Measurements from ENCODE around the gene SLC22A17. TPM values are rescaled to one million over a fixed set of nuclear protein-coding genes. Genes with fewer than 3 reads are reported as not detected.
"Not testable (repeated sequence)": the region's sequence is repeated elsewhere in the genome, so short reads cannot be mapped to it uniquely, and the experiment has no call there.

Gene SLC22A17
- polyA plus RNA-seq, 4 donors = 50.8 to 79.6 (median 69.3) TPM

DNA sequence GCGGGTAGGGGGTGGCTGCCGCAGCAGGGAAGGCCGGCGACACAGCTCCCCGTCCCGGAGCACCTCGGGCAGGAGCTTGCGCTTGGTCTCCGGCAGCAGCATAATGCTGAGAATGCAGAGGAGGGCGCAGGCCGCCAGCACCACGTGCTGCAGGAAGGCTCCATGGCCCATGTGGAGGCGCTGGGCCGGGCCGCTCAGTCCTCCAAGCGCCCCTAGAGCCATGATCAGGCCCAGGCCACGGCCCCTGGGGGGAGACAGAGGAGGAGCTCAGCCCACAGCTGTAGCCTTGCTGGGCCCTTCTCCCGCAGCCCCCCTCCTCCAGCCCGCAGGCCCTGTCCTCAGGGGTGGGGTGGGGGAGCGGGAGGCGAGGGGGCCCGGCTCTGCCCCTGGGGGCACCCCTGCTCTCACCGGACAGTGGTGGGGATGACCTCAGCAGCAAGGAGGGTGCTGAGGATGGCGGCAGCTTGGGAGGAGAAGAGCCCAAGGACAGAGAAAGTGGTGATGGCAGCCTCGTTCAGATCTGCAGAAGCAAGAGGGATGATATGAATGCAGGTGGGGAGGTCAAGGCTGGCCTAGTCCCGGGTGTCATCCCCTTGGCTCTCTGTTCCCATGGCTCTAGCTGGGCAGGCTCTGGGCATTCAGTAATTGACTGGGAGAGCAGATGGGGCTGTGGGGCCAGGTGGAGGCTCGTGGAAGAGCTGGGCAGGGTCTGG is 5.8 kb downstream of the SLC22A17 start:
- DNase-seq (ENCODE audit: low read depth in 4 of 4, low spot score in 2 of 4) = no peak

- no peak for DNase-seq (ENCODE audit: low read depth in 4 of 4, low spot score in 2 of 4)
These were observed 6.5 kb downstream of the SLC22A17 start for GRCh38 chr14:23345987-23346692.

DNA sequence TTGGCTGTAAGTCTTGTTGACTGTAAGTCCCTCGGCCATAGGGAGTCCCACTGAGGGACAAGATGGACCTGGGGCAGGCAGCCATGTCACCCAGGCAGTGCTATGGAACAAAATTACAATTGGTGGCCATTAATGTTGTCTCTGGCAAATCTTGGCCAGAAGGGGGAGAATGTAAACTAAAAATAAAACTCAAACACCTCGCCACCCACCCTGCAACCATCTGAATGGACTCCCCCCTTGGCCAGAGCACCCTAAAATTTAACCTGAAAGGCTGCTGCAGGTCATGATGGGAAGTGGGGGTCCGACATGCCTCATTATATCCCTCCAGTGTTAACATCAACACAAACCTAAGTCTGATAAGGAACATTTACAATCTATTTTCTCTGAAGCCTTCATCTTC is 8.2 kb downstream of the SLC22A17 start:
- DNase-seq (ENCODE audit: low read depth in 4 of 4, low spot score in 2 of 4) = no peak

GRCh38 chr14:23339506-23340268 is 13.0 kb downstream of the SLC22A17 start:
- no peak for DNase-seq (ENCODE audit: low read depth in 4 of 4, low spot score in 2 of 4)

- no peak for DNase-seq (ENCODE audit: low read depth in 4 of 4, low spot score in 2 of 4)
These were observed 17.1 kb downstream of the SLC22A17 start for GRCh38 chr14:23335623-23336022.

GRCh38 chr14:23327947-23328744 is 24.5 kb downstream of the SLC22A17 start:
- DNase-seq (ENCODE audit: low read depth in 4 of 4, low spot score in 2 of 4) = peak in 3 of 4 donors; percentile 46 to 74 (median 47)

DNA sequence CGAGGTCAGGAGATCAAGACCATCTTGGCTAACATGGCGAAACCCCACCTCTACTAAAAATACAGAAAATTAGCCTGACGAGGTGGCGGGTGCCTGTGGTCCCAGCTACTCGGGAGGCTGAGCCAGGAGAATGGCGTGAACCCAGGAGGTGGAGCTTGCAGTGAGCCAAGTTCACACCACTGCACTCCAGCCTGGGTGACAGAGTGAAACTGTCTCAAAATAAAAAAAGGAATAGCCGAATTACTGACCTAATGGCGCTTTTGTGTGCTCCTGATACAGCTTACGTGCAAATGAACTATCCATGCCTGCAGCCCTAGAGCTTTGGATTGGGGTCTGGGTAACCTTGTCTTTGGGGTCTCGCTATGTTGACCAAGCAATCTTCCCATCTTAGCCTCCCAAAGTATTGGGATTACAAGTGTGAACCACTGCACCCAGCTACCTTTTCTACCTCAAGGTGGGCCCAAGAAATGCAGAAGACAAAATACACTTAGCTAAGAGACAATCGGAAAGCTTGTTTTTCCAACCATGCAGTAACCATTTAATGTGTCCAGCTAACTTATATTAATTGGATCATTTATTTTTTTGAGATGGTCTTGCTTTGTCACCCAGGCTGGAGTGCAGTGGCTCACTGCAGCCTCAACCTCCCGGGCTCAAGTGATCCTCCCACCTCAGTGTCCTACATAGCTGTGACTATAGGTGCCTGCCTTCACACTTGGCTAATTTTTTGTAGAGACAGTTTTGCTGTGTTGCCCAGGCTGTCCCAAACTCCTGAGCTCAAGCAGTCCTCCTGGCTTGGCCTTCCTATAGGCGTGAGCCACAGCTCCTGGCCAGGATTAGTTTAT is 26.0 kb downstream of the SLC22A17 start:
- no peak for DNase-seq (ENCODE audit: low read depth in 4 of 4, low spot score in 2 of 4)

DNA sequence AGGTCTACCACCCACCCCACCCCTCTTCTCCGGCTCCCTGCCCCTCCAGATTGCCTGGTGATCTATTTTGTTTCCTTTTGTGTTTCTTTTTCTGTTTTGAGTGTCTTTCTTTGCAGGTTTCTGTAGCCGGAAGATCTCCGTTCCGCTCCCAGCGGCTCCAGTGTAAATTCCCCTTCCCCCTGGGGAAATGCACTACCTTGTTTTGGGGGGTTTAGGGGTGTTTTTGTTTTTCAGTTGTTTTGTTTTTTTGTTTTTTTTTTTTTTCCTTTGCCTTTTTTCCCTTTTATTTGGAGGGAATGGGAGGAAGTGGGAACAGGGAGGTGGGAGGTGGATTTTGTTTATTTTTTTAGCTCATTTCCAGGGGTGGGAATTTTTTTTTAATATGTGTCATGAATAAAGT is 26.9 kb downstream of the SLC22A17 start:
- not testable (repeated sequence) for DNase-seq (ENCODE audit: low read depth in 4 of 4, low spot score in 2 of 4)

DNA sequence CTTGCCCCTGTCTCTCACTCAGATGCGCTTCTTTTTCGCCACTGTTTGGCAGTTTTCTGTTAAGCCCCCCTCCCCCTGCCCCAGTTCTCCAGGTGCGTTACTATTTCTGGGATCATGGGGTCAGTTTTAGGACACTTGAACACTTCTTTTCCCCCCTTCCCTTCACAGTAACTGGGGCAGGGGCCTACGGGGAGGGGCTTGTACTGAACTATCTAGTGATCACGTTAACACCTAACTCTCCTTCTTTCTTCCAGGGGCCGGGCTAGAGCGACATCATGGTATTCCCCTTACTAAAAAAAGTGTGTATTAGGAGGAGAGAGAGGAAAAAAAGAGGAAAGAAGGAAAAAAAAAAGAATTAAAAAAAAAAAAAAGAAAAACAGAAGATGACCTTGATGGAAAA is 27.7 kb downstream of the SLC22A17 start:
- no peak for DNase-seq (ENCODE audit: low read depth in 4 of 4, low spot score in 2 of 4)

- no peak for DNase-seq (ENCODE audit: low read depth in 4 of 4, low spot score in 2 of 4)
These were observed 28.2 kb downstream of the SLC22A17 start for GRCh38 chr14:23324455-23324846.

DNA sequence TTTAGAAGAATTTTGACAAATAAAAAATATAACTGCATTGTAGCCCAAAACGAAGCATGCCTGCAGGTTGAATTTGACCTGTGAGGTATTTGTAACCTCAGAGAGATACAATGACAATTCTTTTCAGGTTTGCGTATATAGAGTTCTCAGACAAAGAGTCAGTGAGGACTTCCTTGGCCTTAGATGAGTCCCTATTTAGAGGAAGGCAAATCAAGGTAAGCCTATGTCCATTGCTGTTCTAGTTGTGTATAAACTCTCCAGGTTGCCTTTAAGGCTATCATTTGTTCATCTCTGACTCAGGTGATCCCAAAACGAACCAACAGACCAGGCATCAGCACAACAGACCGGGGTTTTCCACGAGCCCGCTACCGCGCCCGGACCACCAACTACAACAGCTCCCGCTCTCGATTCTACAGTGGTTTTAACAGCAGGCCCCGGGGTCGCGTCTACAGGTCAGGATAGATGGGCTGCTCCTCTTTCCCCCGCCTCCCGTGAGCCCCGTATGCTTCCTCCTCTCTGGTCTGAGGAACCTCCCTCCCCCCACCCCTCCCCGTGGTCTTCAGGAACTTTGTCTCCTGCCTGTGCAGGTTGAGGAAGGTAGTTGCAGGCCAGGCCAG is 28.7 kb downstream of the SLC22A17 start:
- no peak for DNase-seq (ENCODE audit: low read depth in 4 of 4, low spot score in 2 of 4)

GRCh38 chr14:23322568-23323517 is 29.8 kb downstream of the SLC22A17 start:
- no peak for DNase-seq (ENCODE audit: low read depth in 4 of 4, low spot score in 2 of 4)

GRCh38 chr14:23321572-23322547 is 30.8 kb downstream of the SLC22A17 start:
- DNase-seq (ENCODE audit: low read depth in 4 of 4, low spot score in 2 of 4) = no peak

- peak; percentile 99 to 100 (median 100) for DNase-seq (ENCODE audit: low read depth in 4 of 4, low spot score in 2 of 4)
These were observed 31.8 kb downstream of the SLC22A17 start, which contains the start of gene PABPN1 for GRCh38 chr14:23320584-23321571. TSS of gene PABPN1 (plus strand) at chr14:23321457. CDS start at chr14:23321470, 13 bp downstream.

DNA sequence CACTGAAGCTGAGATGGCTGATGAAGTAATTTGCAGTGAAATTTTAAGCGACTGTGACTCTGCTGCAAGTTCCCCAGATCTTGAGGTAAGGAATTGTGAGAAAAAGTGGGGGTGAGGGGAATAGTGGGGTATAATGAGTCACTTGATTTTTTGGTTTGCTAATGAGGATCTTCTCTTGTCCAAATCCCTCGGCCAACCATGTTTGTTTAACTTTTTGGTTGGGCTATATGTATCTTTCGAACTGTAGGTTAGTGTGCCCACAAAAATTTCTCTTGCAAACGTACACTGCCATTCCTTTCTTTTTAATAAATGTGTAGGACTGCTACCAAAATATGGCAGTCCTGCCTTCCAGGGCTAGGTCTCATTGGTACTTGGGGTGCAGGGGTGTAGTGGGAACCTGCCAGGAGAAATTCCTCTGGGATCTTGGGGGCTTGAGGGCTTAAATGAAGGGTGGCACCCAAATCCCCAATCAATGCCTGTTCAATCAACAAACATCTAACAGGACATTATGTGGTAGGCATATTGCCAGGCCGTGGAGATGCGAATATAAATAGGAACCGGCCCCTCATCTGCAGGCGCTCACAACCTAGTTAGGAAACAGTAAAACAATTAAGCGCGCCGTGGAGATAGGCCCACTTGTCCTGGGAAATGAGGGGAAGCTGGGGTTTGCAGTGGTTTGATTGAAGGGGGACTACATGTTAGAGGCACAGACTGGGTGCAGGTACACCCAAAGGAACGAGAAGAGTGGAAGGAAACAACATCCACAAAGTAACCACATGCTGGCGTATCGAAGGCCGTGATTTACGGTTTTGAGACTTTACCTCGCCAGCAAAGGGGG is 32.7 kb downstream of the SLC22A17 start:
- no peak for DNase-seq (ENCODE audit: low read depth in 4 of 4, low spot score in 2 of 4)

Data from left renal cortex interstitium (tissue), 4 donors.